MM.1S (cell line): ENCODE measurements around the gene DDIT3.

ENCODE experiments used
- DNase-seq: peaks from one replicate; pipeline ENCODE4 v3.0.0-alpha.2; 2015
- H2AFZ ChIP-seq: fragments of 300-600 bp; sonication (generic); 2 replicates; pipeline ENCODE4 v1.6.0; 2016; ENCODE audit warnings: antibody characterized with exemption, low read length
- H3F3A ChIP-seq: fragments of 300-600 bp; sonication (generic); 2 replicates; pipeline ENCODE4 v1.6.1; 2016; ENCODE audit warnings: mild to moderate bottlenecking, antibody characterized with exemption, low read length, moderate library complexity, mixed read lengths; ENCODE audit not compliant: insufficient read depth
- H3K27ac ChIP-seq: fragments of 300-600 bp; sonication (generic); 2 replicates; pipeline ENCODE4 v1.5.1; 2016; ENCODE audit warnings: mild to moderate bottlenecking, low read length
- H3K27me3 ChIP-seq: fragments of 300-600 bp; sonication (generic); replicated peaks from 2 replicates; pipeline ENCODE4 v1.6.0; 2016; ENCODE audit warnings: low read length; ENCODE audit not compliant: insufficient read depth
- H3K36me3 ChIP-seq: fragments of 300-600 bp; sonication (generic); replicated peaks from 2 replicates; pipeline ENCODE4 v1.6.1; 2016; ENCODE audit warnings: mild to moderate bottlenecking, low read length, mixed read lengths; ENCODE audit not compliant: insufficient read depth
- H3K4me1 ChIP-seq: fragments of 300-600 bp; sonication (generic); 2 replicates; pipeline ENCODE4 v1.6.1; 2016; ENCODE audit warnings: low read length, mixed read lengths
- H3K4me2 ChIP-seq: fragments of 300-600 bp; sonication (generic); 2 replicates; pipeline ENCODE4 v1.6.0; 2016; ENCODE audit warnings: low read depth, low read length
- H3K4me3 ChIP-seq: fragments of 300-600 bp; sonication (generic); 2 replicates; pipeline ENCODE4 v1.5.1; 2016; ENCODE audit warnings: low read length, mixed read lengths
- H3K79me2 ChIP-seq: fragments of 300-600 bp; sonication (generic); 2 replicates; pipeline ENCODE4 v1.6.1; 2016; ENCODE audit warnings: mixed run types, low read length, mixed read lengths
- H3K9ac ChIP-seq: fragments of 300-600 bp; sonication (generic); 2 replicates; pipeline ENCODE4 v1.6.1; 2016; ENCODE audit warnings: low read length, mixed read lengths
- H3K9me2 ChIP-seq: fragments of 300-600 bp; sonication (generic); replicated peaks from 2 replicates; pipeline ENCODE4 v1.6.1; 2016; ENCODE audit warnings: mild to moderate bottlenecking, low read length, mixed read lengths; ENCODE audit not compliant: insufficient read depth
- H3K9me3 ChIP-seq: fragments of 300-600 bp; sonication (generic); replicated peaks from 2 replicates; pipeline ENCODE4 v1.6.1; 2016; ENCODE audit warnings: mild to moderate bottlenecking, low read length, mixed read lengths; ENCODE audit not compliant: insufficient read depth
- H4K20me1 ChIP-seq: fragments of 300-600 bp; sonication (generic); 2 replicates; pipeline ENCODE4 v1.6.1; 2016; ENCODE audit warnings: mild to moderate bottlenecking, low read length, moderate library complexity, mixed read lengths; ENCODE audit not compliant: insufficient read depth
- EZH2 ChIP-seq: fragments of 300-600 bp; sonication (generic); optimal IDR thresholded peaks from 2 replicates; pipeline ENCODE3; 2017; ENCODE audit warnings: low read depth, mild to moderate bottlenecking, antibody characterized with exemption, low read length, mixed read lengths
- EZH2phosphoT487 ChIP-seq: fragments of 300-600 bp; sonication (generic); IDR thresholded peaks from 2 replicates; pipeline ENCODE4 v1.6.1; 2018; ENCODE audit warnings: antibody characterized with exemption, low read length
- TF ChIP-seq, protein P1 (sequence below): fragments of 300-600 bp; sonication (generic); IDR thresholded peaks from 2 replicates; pipeline ENCODE4 v1.5.1; 2016; ENCODE audit warnings: antibody characterized with exemption, low read length, mixed read lengths

Gene DDIT3

DNA sequence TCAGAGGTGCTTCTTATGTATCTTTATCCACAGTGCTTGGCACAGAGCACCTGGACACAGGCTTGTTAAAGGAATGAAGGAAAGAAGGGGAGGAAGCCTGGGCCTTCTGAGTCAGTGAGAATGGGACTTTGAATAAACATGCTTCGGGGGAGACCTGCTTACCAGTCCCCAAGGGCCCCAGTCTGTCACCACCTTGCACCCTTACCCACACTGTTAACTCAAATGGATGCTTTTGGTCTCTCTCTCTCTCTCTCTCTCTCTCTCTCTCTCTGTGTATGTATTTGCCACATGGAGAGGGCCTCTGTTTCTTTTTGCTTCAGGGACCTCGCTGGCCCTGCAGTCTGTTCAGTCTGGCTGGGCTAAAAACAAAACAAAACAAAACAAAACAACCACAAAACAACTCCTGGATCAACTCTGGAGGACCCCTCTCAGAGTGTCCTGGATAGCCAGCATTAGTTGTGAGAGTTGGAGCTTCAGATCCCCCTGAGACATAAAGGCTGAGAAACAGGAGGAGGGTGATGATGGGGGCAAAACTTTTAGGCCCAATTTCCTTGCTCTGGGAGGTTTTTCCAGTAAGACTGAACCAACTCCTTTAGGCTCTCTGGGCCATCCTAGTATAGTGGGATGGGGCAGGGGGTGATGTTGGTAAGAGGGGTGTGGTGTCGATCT is 31.5 kb upstream of the DDIT3 start:
- Histone ChIP-seq H3K27ac (no peak overlapping the region), H3K4me3 (no peak overlapping the region), H3K4me2 (no peak overlapping the region), H3K79me2 (peaks cover 2% of the 10 kb centered on the region), H3K36me3 (no peaks in the 10 kb centered on the region), H3K9ac (no peak overlapping the region), H3K27me3 (peaks cover 25% of the 10 kb centered on the region), H3K9me2 (no peaks in the 10 kb centered on the region), H2AFZ (no peak overlapping the region), H4K20me1 (no peaks in the 10 kb centered on the region), H3K4me1 (no peaks in the 10 kb centered on the region; the same call in 1 of the 2 replicates), H3F3A (no peaks in the 10 kb centered on the region), H3K9me3 (no peaks in the 10 kb centered on the region)
- TF ChIP-seq, protein P1, sequence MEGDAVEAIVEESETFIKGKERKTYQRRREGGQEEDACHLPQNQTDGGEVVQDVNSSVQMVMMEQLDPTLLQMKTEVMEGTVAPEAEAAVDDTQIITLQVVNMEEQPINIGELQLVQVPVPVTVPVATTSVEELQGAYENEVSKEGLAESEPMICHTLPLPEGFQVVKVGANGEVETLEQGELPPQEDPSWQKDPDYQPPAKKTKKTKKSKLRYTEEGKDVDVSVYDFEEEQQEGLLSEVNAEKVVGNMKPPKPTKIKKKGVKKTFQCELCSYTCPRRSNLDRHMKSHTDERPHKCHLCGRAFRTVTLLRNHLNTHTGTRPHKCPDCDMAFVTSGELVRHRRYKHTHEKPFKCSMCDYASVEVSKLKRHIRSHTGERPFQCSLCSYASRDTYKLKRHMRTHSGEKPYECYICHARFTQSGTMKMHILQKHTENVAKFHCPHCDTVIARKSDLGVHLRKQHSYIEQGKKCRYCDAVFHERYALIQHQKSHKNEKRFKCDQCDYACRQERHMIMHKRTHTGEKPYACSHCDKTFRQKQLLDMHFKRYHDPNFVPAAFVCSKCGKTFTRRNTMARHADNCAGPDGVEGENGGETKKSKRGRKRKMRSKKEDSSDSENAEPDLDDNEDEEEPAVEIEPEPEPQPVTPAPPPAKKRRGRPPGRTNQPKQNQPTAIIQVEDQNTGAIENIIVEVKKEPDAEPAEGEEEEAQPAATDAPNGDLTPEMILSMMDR = no peak
- TF ChIP-seq EZH2 (no peak), EZH2phosphoT487 (no peak)
- no peak for DNase-seq

DNA sequence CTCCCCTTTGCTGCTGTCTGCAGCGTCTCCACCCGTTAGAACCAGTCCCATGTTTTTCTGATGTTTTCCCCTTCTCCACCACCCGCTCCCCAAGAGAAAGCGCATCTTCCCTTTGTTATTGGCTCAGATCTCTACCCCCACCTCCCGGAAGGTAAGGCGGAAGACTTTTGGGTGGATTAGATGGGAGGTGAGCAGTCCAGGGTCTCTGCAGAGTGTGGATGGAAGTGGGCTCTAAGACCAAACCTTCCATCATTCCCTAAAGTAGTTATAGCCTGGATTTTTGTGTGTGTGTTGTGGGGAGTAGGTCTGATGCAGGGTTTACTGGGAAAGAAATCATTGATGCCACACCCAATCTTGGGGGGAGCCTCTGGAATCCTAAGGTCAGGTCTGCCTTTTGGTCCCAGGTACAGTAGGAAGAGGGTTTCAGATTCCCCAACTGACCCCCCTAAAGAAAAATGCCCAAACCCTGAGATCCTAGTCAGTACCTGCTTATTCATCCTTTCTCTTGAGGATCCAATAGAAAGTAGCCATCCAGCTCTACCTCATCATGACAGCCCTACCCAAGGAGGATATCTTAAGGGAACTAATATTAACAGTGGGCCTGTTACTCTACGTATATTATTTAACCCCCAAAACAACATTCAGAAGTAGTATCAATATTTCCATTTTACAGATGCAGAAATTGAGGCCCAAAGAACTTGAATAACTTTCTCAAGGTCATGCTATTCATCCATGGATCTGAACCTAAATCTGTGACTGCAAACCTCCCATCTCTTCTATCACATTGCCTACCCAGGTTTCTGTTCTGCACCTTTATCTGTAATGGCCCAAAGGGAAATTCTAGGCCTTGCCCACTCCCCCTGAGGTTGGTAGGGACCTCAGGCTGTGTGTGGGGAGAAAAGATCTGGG is 30.6 kb upstream of the DDIT3 start:
- no peak overlapping the region for H3K9ac ChIP-seq
- peaks cover 3% of the 10 kb centered on the region; the same call in 1 of the 2 replicates for H3K4me1 ChIP-seq
- H3K27ac ChIP-seq = no peak overlapping the region
- TF ChIP-seq EZH2phosphoT487 (no peak), EZH2 (no peak)
- TF ChIP-seq, protein P1 = no peak
- peaks cover 11% of the 10 kb centered on the region for H3K79me2 ChIP-seq
- peaks cover 25% of the 10 kb centered on the region for H3K27me3 ChIP-seq
- no peaks in the 10 kb centered on the region for H3K36me3 ChIP-seq
- no peaks in the 10 kb centered on the region for H3F3A ChIP-seq
- H4K20me1 ChIP-seq = no peaks in the 10 kb centered on the region
- H3K9me3 ChIP-seq = no peaks in the 10 kb centered on the region
- no peaks in the 10 kb centered on the region for H3K9me2 ChIP-seq
- no peak overlapping the region for H3K4me2 ChIP-seq
- no peak overlapping the region for H2AFZ ChIP-seq
- DNase-seq = no peak
- no peak overlapping the region for H3K4me3 ChIP-seq

DNA sequence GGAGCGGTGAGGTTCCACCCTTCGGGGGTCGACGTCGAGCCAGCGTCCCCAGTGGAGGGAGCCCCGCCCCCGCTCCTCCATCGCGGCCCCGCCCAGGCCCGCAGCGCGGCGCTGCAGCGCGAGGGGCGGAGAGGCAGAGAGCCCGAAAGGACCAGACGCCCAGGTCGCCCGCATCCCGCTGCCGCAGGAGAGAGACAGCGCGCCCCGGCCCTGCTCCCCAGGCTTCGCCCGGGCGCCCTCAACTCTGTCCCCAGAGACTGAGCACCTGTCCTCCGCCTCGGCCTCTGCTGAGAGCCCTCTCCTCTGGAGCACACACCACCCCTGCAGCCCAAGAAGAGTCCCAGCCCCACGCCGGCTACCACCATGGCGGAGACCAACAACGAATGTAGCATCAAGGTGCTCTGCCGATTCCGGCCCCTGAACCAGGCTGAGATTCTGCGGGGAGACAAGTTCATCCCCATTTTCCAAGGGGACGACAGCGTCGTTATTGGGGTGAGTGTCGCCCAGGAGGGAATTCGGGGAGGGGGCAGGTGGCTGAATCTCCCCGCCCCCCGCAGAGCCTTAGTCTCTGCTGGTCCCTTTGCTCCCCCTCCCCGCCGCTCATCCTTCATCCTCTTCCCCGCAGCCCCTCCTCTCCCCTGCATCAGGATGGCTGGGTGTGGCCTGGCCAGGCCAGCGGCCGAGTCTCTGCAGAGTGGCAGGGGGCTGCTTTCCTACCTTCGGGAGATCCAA is 29.8 kb upstream of the DDIT3 start, which contains the start of gene KIF5A:
Gene KIF5A (plus strand): TSS at position 136 of the 732 bp plus-strand sequence. CDS start 228 bp downstream, at position 364.
- TF ChIP-seq EZH2 (no peak), EZH2phosphoT487 (no peak)
- TF ChIP-seq, protein P1 = peak; percentile 8; the same call in 1 of the 2 replicates
- H2AFZ ChIP-seq = peak within 1 kb of the TSS; percentile 80
- no peak within 1 kb of the TSS for H3K27ac ChIP-seq
- no peaks in the 10 kb centered on the region for H3F3A ChIP-seq
- no peak within 1 kb of the TSS for H3K9ac ChIP-seq
- H3K79me2 ChIP-seq = peaks cover 19% of the 10 kb centered on the region
- peaks cover 25% of the 10 kb centered on the region for H3K27me3 ChIP-seq
- no peaks in the 10 kb centered on the region for H3K36me3 ChIP-seq
- H3K4me2 ChIP-seq = peak within 1 kb of the TSS; percentile 95
- no peaks in the 10 kb centered on the region for H3K9me2 ChIP-seq
- H3K4me3 ChIP-seq = peak within 1 kb of the TSS; percentile 60
- H4K20me1 ChIP-seq = no peaks in the 10 kb centered on the region
- H3K4me1 ChIP-seq = peaks cover 10% of the 10 kb centered on the region; the same call in 1 of the 2 replicates
- no peaks in the 10 kb centered on the region for H3K9me3 ChIP-seq
- peak; percentile 43 for DNase-seq
